Endothelial cell of umbilical vein (primary cell): ENCODE data around the gene EP400. TPM values are rescaled to one million over a fixed set of nuclear protein-coding genes. Genes with fewer than 3 reads are reported as not detected.

Experiments
- BruUV-seq: library from RNA; stranded (reverse); fragments of 400-500 nt; replicated peaks from 2 replicates; lab custom pipeline; 2021; lab: Mats Ljungman, UMichigan
- CTCF ChIA-PET: fragments of 300-600, 350-600 bp; sonication (Branson Sonifier 250); formaldehyde crosslinking; loops from one replicate; lab custom pipeline; 2021; ENCODE audit warnings: antibody characterized with exemption, inconsistent platforms; lab: Charles Lee
- POLR2A ChIA-PET: fragments of 300-600, 350-600 bp; sonication (Branson Sonifier 250); formaldehyde crosslinking; loops from one replicate; lab custom pipeline; 2021; ENCODE audit warnings: antibody characterized with exemption, inconsistent platforms; lab: Charles Lee
- DNase-seq: peaks from one replicate; pipeline ENCODE4 v3.0.0-alpha.2; 2011; ENCODE audit warnings: low read depth, low spot score
- FAIRE-seq: peaks from 2 replicates; lab custom pipeline; 2011; peaks lifted over from hg19 to GRCh38; lab: Jason Lieb, UNC
- H2AFZ ChIP-seq: 2 replicates; pipeline ENCODE4 v1.6.0; 2012; ENCODE audit warnings: low read depth, low read length, control low read depth, inconsistent platforms
- H3K27ac ChIP-seq: 2 replicates; pipeline ENCODE4 v1.5.1; 2011; ENCODE audit warnings: low read depth, mild to moderate bottlenecking, control low read depth, low read length, moderate library complexity; ENCODE audit not compliant: insufficient read depth
- H3K27me3 ChIP-seq, 2 experiments: 2 replicates each; pipeline versions ENCODE4 v1.6.0 to v1.6.1; 2011; ENCODE audit warnings: low read length in 2 of 2, mixed read lengths in 1 of 2; ENCODE audit not compliant: control insufficient read depth in 2 of 2, insufficient read depth in 2 of 2
- H3K36me3 ChIP-seq, 2 experiments: 2 replicates in 1 of 2; 3 replicates in 1 of 2; pipeline ENCODE4 v1.5.1; 2011; ENCODE audit warnings: low read length in 2 of 2, mild to moderate bottlenecking in 1 of 2, moderate library complexity in 1 of 2; ENCODE audit not compliant: control insufficient read depth in 2 of 2, insufficient read depth in 2 of 2; ENCODE audit errors: extremely low read depth in 1 of 2
- H3K4me1 ChIP-seq: 3 replicates; pipeline ENCODE4 v1.5.1; 2011; ENCODE audit warnings: mild to moderate bottlenecking, low read length; ENCODE audit not compliant: control insufficient read depth, insufficient read depth; ENCODE audit errors: extremely low read depth
- H3K4me2 ChIP-seq: 2 replicates; pipeline ENCODE4 v1.6.1; 2011; ENCODE audit warnings: low read length, control low read depth, mixed read lengths; ENCODE audit not compliant: insufficient read depth
- H3K4me3 ChIP-seq, 3 experiments: fragments of 200-600 bp in 1 of 3; sonication (generic), shearing (Covaris generic) in 1 of 3; replicated peaks in 1 of 3; 2 replicates each; pipeline ENCODE4 v1.5.1; 2011 to 2016; ENCODE audit warnings: control low read depth in 3 of 3, low read length in 3 of 3, mild to moderate bottlenecking in 2 of 3, inconsistent platforms in 1 of 3, low read depth in 1 of 3, moderate library complexity in 1 of 3; ENCODE audit not compliant: insufficient read depth in 1 of 3
- H3K79me2 ChIP-seq: 2 replicates; pipeline ENCODE4 v1.6.0; 2012; ENCODE audit warnings: low read length, inconsistent platforms; ENCODE audit not compliant: control insufficient read depth, insufficient read depth
- H3K9ac ChIP-seq: replicated peaks from 2 replicates; pipeline ENCODE3; 2011; ENCODE audit warnings: low read length, control low read depth; ENCODE audit not compliant: insufficient read depth; ENCODE audit errors: extremely low read depth
- H3K9me1 ChIP-seq: replicated peaks from 3 replicates; pipeline ENCODE4 v1.6.0; 2011; ENCODE audit warnings: mild to moderate bottlenecking, low read length; ENCODE audit not compliant: control insufficient read depth, insufficient read depth; ENCODE audit errors: extremely low read depth
- H3K9me3 ChIP-seq: replicated peaks from 2 replicates; pipeline ENCODE4 v1.5.1; 2012; ENCODE audit warnings: low read length, inconsistent platforms; ENCODE audit not compliant: control insufficient read depth, insufficient read depth
- H4K20me1 ChIP-seq: replicated peaks from 2 replicates; pipeline ENCODE3; 2011; ENCODE audit warnings: mild to moderate bottlenecking, low read length; ENCODE audit not compliant: control insufficient read depth, insufficient read depth; ENCODE audit errors: extremely low read depth
- EZH2 ChIP-seq: IDR thresholded peaks from 2 replicates; pipeline ENCODE4 v1.6.1; 2012; ENCODE audit warnings: borderline replicate concordance, low read depth, mild to moderate bottlenecking, moderate library complexity, low read length, inconsistent platforms; ENCODE audit not compliant: severe bottlenecking
- GATA2 ChIP-seq: IDR thresholded peaks from 2 replicates; pipeline ENCODE4 v1.7.0; 2011; ENCODE audit warnings: low read depth, mild to moderate bottlenecking, moderate library complexity, mixed read lengths, low read length; ENCODE audit not compliant: insufficient read length, insufficient read depth
- JUN ChIP-seq: IDR thresholded peaks from 2 replicates; pipeline ENCODE4 v1.6.1; 2011; ENCODE audit warnings: borderline replicate concordance, low read depth; ENCODE audit not compliant: insufficient read length, insufficient read depth
- MYC ChIP-seq: IDR thresholded peaks from one replicate; pipeline ENCODE4 v1.6.1; 2011; ENCODE audit warnings: mild to moderate bottlenecking, low read depth, low read length
- POLR2A ChIP-seq: IDR thresholded peaks from 2 replicates; pipeline ENCODE4 v1.6.1; 2012; ENCODE audit warnings: low read depth, mild to moderate bottlenecking, control low read depth, low read length
- POLR2AphosphoS5 ChIP-seq: IDR thresholded peaks from 2 replicates; pipeline ENCODE4 v1.6.1; 2012; ENCODE audit warnings: low read depth, mild to moderate bottlenecking, control low read depth, low read length, moderate library complexity; ENCODE audit not compliant: insufficient read depth
- dilution Hi-C: fragments of 300-500 bp; cut with MboI; formaldehyde crosslinking; loops from one replicate; pipeline ENCODE4 v1.15.0; 2019; ENCODE audit warnings: low sequenced_read_pairs; ENCODE audit not compliant: extremely low pct_ligation_motif_present
- intact Hi-C: fragments of 100-400 bp; cut with micrococcal nuclease; formaldehyde crosslinking; loops from one replicate; pipeline ENCODE4 v1.10.0; 2022
- polyA plus RNA-seq, 4 experiments: library from polyadenylated mRNA; depleted of rRNA in 3 of 4; stranded (reverse) in 3 of 4; unstranded in 1 of 4; fragments of >200 nt; gene quantifications; 2 replicates each; pipeline versions ENCODE4 v1.2.1 to v1.2.3, GENCODE V29; 2011 to 2012; ENCODE audit warnings: missing spikeins in 1 of 4
- total RNA-seq: library from RNA; stranded (reverse); gene quantifications from 2 replicates; pipeline ENCODE4 v1.2.3, GENCODE V29; 2021
- TF ChIP-seq, protein P1 (sequence below), 2 donors: IDR thresholded peaks; 1 replicate in 1 of 2; 2 replicates in 1 of 2; pipeline ENCODE4 v1.5.1; 2011; ENCODE audit warnings: low read length in 2 of 2, mild to moderate bottlenecking in 2 of 2, moderate library complexity in 2 of 2, control low read depth in 1 of 2, inconsistent platforms in 1 of 2, low read depth in 1 of 2; ENCODE audit not compliant: insufficient read depth in 1 of 2; ENCODE audit errors: extremely low read depth in 1 of 2
- TF ChIP-seq, protein P2 (sequence below): IDR thresholded peaks from 2 replicates; pipeline ENCODE4 v1.6.1; 2011; ENCODE audit not compliant: insufficient read depth, insufficient read length

Gene EP400
- total and polyA plus RNA-seq, 2 donors (not counting 3 experiments of a cell fraction or from before 2014, with no cell fraction given), result 9.0 to 57.7 TPM

DNA sequence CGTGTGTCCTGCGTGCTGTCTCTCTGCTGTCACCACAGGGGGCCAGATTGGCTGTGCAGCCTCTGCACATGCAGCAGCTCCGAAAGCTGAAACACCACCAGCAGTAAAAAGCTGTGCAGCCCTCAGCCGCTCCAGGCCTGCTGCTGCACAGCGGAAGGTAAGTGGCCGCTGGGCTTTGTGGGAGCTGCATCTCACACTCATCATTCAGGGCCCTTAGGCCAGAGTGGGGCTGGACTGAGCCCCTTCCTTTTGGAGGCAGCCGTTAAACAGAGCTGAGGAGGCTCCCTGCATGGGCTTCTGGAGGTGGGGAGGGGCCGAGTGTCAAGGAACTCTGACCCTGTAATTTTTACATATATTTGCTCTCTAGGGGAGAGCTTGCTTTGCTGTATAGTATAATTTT, 177.3 kb downstream of the EP400 start:
- Histone ChIP-seq H4K20me1 (no peaks in the 10 kb centered on the region), H3K9ac (no peak overlapping the region), H3K36me3 (peaks cover 3 to 26% of the 10 kb centered on the region in 2 experiments), H3K9me3 (no peaks in the 10 kb centered on the region), H3K79me2 (no peaks in the 10 kb centered on the region), H3K27ac (no peak overlapping the region), H3K27me3 (no peaks in the 10 kb centered on the region), H2AFZ (no peak overlapping the region), H3K9me1 (no peaks in the 10 kb centered on the region), H3K4me2 (no peak overlapping the region), H3K4me3 (no peak overlapping the region), H3K4me1 (no peaks in the 10 kb centered on the region)
- TF ChIP-seq MYC, result no peak
- TF ChIP-seq, protein P1, sequence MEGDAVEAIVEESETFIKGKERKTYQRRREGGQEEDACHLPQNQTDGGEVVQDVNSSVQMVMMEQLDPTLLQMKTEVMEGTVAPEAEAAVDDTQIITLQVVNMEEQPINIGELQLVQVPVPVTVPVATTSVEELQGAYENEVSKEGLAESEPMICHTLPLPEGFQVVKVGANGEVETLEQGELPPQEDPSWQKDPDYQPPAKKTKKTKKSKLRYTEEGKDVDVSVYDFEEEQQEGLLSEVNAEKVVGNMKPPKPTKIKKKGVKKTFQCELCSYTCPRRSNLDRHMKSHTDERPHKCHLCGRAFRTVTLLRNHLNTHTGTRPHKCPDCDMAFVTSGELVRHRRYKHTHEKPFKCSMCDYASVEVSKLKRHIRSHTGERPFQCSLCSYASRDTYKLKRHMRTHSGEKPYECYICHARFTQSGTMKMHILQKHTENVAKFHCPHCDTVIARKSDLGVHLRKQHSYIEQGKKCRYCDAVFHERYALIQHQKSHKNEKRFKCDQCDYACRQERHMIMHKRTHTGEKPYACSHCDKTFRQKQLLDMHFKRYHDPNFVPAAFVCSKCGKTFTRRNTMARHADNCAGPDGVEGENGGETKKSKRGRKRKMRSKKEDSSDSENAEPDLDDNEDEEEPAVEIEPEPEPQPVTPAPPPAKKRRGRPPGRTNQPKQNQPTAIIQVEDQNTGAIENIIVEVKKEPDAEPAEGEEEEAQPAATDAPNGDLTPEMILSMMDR (IDR thresholded peaks at IDR 0.05; ENCODE audit: extremely low read depth in 1 of 2, insufficient read depth in 1 of 2, low read depth in 1 of 2, low read length in 2 of 2), result no peak
- TF ChIP-seq JUN, result no peak
- no peak for TF ChIP-seq GATA2
- no peak for TF ChIP-seq POLR2AphosphoS5
- no peak for TF ChIP-seq EZH2
- TF ChIP-seq POLR2A, result no peak
- TF ChIP-seq, protein P2, sequence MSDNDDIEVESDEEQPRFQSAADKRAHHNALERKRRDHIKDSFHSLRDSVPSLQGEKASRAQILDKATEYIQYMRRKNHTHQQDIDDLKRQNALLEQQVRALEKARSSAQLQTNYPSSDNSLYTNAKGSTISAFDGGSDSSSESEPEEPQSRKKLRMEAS, result no peak
- CTCF ChIA-PET, result no interaction called here
- no TSS peak for BruUV-seq
- no peak for FAIRE-seq
- no peak for DNase-seq
- intact Hi-C loops, result no loop called here
- POLR2A ChIA-PET, result no interaction called here
- dilution Hi-C loops, result no loop called here
